Activated T-cell treated with anti-CD3 and anti-CD28 coated beads, Interleukin-2, amount 50 U/mL, for 72 hours (primary cell): ENCODE results near the gene PRDM5. TPM values are rescaled to one million over a fixed set of nuclear protein-coding genes. Genes with fewer than 3 reads are reported as not detected.

ENCODE experiments used
- ATAC-seq, 2 donors: fragments of 150-1000 bp; cut with Tn5 transposase; replicated peaks in 1 of 2; 2 replicates each; pipeline ENCODE4 v1.10.0; 2021; ENCODE audit warnings: moderate library complexity in 2 of 2, mild to moderate bottlenecking in 1 of 2
- DNase-seq, 2 donors: peaks; one replicate each; pipeline ENCODE4 v3.0.0; 2021 to 2022; ENCODE audit warnings: mixed read lengths in 1 of 2
- H3K27ac Mint-ChIP-seq: one replicate; pipeline ENCODE4 v1.8.0; 2022; ENCODE audit warnings: mild to moderate bottlenecking, moderate library complexity, mixed read lengths
- H3K27me3 Mint-ChIP-seq: one replicate; pipeline ENCODE4 v1.8.0; 2022; ENCODE audit warnings: low read depth, mixed read lengths
- H3K36me3 Mint-ChIP-seq, 2 donors: one replicate each; pipeline ENCODE4 v1.8.0; 2022; ENCODE audit warnings: mixed read lengths in 2 of 2, mild to moderate bottlenecking in 1 of 2; ENCODE audit not compliant: insufficient read depth in 2 of 2
- H3K4me1 Mint-ChIP-seq: one replicate; pipeline ENCODE4 v1.8.0; 2022; ENCODE audit warnings: low read depth, mixed read lengths
- H3K4me3 Mint-ChIP-seq, 2 donors: one replicate each; pipeline ENCODE4 v1.8.0; 2022; ENCODE audit warnings: mild to moderate bottlenecking in 2 of 2, mixed read lengths in 2 of 2, moderate library complexity in 2 of 2
- H3K9me3 Mint-ChIP-seq, 2 donors: one replicate each; pipeline ENCODE4 v1.8.0; 2022; ENCODE audit warnings: mixed read lengths in 2 of 2
- total RNA-seq, 2 donors: library from RNA; stranded (reverse); gene quantifications; one replicate each; pipeline ENCODE4 v1.2.3, GENCODE V29; 2022

The PRDM5 gene
- total RNA-seq, 2 donors from 2014 or later = 0.35 to 0.60 TPM

- no peak for DNase-seq
- Mint-ChIP-seq H3K9me3 (no peaks in the 10 kb centered on the region), H3K4me3 (no peak overlapping the region), H3K27me3 (no peaks in the 10 kb centered on the region), H3K4me1 (peaks cover 5% of the 10 kb centered on the region), H3K36me3 (no peaks in the 10 kb centered on the region), H3K27ac (no peak overlapping the region)
- ATAC-seq = no peak
Observed at GRCh38 chr4:120775431-120775830, 147.1 kb downstream of the PRDM5 start.

DNA sequence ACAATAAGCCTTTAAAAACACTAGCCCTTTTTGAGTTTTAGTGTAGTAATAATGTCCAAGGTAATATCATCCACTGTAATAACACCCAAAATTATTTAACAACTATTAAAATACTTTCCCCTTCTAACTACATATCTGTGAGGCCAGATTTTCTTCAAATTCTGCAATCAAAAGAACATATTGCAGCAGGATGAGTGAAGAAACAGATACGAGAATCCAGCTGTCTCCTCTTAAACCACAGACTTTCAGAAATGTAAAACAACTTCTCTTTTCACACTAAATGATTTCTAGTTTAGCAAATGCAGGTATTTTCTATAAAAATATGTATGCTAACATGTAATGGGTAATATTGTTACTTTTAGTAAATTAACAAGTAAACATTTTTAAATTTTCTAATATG, 148.9 kb downstream of the PRDM5 start:
- Mint-ChIP-seq H3K36me3 (no peaks in the 10 kb centered on the region), H3K4me1 (peaks cover 5% of the 10 kb centered on the region), H3K9me3 (no peaks in the 10 kb centered on the region), H3K27me3 (peaks cover 6% of the 10 kb centered on the region), H3K4me3 (no peak overlapping the region), H3K27ac (no peak overlapping the region)
- DNase-seq = no peak
- no peak for ATAC-seq

- Mint-ChIP-seq H3K4me3 (no peak overlapping the region), H3K36me3 (no peaks in the 10 kb centered on the region), H3K27me3 (peaks cover 6% of the 10 kb centered on the region), H3K4me1 (no peaks in the 10 kb centered on the region), H3K9me3 (no peaks in the 10 kb centered on the region), H3K27ac (no peak overlapping the region)
- ATAC-seq = no peak
- no peak for DNase-seq
Observed at GRCh38 chr4:120771907-120772306, 150.6 kb downstream of the PRDM5 start.

GRCh38 chr4:120770897-120771296, 151.6 kb downstream of the PRDM5 start:
- Mint-ChIP-seq H3K4me3 (no peak overlapping the region), H3K9me3 (no peaks in the 10 kb centered on the region), H3K4me1 (no peaks in the 10 kb centered on the region), H3K27ac (no peak overlapping the region), H3K27me3 (peaks cover 6% of the 10 kb centered on the region), H3K36me3 (peaks cover 0 to 1% of the 10 kb centered on the region in 2 donors)
- no peak for DNase-seq
- no peak for ATAC-seq

DNA sequence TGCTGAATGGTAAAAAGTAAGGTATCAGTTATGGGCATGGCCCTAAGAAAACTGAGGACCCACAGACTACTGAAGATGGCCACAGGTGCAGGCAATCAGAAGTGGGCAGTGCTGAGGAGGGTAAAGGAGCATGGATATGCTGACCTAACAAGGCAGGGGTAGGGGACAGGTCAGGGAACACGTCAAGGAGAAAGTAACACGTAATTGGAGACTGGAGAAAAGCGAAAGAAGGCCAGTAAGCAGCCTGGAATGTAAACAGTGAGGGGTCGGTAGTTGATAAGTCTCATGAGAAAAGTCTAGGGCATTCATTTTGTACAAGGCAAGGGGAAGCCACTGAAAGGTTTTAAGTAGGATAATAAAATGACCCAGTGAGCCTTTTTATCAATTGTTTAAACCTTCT, 153.3 kb downstream of the PRDM5 start:
- H3K4me3 Mint-ChIP-seq = no peak overlapping the region
- no peaks in the 10 kb centered on the region for H3K9me3 Mint-ChIP-seq
- peaks cover 6% of the 10 kb centered on the region for H3K27me3 Mint-ChIP-seq
- ATAC-seq = no peak
- no peaks in the 10 kb centered on the region for H3K4me1 Mint-ChIP-seq
- DNase-seq = no peak
- H3K27ac Mint-ChIP-seq = no peak overlapping the region
- peaks cover 0 to 1% of the 10 kb centered on the region in 2 donors for H3K36me3 Mint-ChIP-seq

DNA sequence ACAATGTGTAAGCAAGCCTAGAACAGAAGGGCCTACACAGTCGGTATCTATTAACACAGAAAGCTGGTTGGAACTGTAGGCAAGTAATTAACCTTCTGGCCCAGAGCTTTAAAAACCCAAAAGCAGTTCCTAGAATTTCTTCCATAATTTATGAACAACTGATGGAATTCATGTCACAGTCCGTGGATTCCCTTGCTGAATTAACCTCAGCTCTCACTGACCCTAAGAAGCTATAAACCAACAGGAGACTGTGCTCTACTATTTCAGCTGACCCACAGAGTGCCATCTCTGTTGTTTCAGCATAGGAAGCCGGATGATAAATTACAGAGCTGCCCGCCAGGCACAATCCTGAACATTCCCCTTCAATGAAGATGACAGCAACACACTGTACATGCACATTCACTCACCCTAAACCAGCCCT, 157.3 kb downstream of the PRDM5 start:
- no peaks in the 10 kb centered on the region for H3K4me1 Mint-ChIP-seq
- no peaks in the 10 kb centered on the region for H3K9me3 Mint-ChIP-seq
- DNase-seq (no peak), ATAC-seq (no peak)
- no peak overlapping the region for H3K4me3 Mint-ChIP-seq
- no peak overlapping the region for H3K27ac Mint-ChIP-seq
- peaks cover 0 to 1% of the 10 kb centered on the region in 2 donors for H3K36me3 Mint-ChIP-seq
- H3K27me3 Mint-ChIP-seq = peaks cover 6% of the 10 kb centered on the region

DNA sequence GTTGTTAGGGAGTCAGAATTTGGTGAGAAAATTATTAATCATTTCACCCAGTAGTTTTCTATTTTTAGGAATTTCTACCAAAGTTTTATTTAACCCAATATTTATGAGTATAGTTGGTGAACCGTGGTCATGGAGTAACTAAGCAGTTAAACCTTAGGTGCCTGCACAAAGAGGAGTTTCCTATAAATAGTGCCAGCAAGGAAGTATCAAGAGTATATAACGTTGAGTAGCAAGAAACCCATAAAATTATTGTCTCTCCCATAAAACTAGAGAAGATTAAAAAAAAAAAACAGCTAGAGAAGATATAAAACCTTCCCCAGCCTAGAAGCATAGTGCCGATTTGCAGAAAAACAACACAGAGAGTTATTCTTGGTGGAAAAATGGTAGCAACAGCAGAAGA, 158.9 kb downstream of the PRDM5 start:
- Mint-ChIP-seq H3K36me3 (peaks cover 0 to 1% of the 10 kb centered on the region in 2 donors), H3K4me1 (no peaks in the 10 kb centered on the region), H3K27me3 (no peaks in the 10 kb centered on the region), H3K27ac (no peak overlapping the region), H3K4me3 (no peak overlapping the region), H3K9me3 (no peaks in the 10 kb centered on the region)
- ATAC-seq (no peak), DNase-seq (no peak)

DNA sequence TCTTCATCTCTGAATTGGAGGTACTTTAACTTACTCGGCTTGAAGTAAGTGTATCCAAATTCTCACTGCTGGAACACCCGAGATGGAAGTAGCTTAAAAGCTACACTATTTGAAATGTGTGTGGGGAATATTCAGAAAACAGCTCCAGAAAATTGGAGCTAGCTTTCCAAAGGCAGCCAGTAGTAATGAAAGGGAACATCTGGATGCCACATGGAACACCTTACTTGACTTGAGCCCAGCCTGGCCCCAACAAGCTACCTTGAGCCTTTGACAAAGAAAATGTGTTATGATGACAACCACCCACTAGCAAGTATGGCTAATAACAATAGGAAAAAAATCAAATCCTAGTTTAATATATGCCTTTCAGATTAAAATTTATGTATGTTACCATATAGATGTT, 161.5 kb downstream of the PRDM5 start:
- Mint-ChIP-seq H3K36me3 (no peaks in the 10 kb centered on the region), H3K27ac (no peak overlapping the region), H3K9me3 (no peaks in the 10 kb centered on the region), H3K4me3 (no peak overlapping the region), H3K27me3 (no peaks in the 10 kb centered on the region), H3K4me1 (no peaks in the 10 kb centered on the region)
- DNase-seq (no peak), ATAC-seq (no peak)

DNA sequence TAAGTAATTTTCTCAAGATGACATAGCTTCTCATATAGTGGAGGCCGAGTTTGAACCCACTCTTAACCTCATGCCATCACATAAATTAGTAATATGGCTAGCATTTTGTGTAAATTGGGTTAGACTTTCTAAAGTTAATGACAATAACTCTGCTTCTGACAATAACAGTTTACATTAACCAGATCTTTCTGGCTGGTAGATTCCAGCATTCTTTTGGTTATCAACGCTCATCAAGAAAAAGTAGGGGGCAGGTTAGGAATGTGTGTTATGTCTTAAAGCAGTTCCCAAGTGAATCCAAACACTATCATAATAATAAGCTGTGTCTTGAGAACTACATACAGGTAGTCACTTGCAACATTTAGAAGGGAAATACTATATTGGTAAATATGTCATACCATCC, 162.5 kb downstream of the PRDM5 start:
- H3K4me1 Mint-ChIP-seq = no peaks in the 10 kb centered on the region
- no peak for ATAC-seq
- no peaks in the 10 kb centered on the region for H3K9me3 Mint-ChIP-seq

GRCh38 chr4:120755864-120756263, 166.7 kb downstream of the PRDM5 start:
- Mint-ChIP-seq H3K9me3 (no peaks in the 10 kb centered on the region), H3K27ac (no peak overlapping the region), H3K4me3 (no peak overlapping the region), H3K4me1 (no peaks in the 10 kb centered on the region), H3K27me3 (no peaks in the 10 kb centered on the region), H3K36me3 (peaks cover 0 to 2% of the 10 kb centered on the region in 2 donors)
- DNase-seq (no peak), ATAC-seq (no peak)

More for the DNA sequence above, 162.5 kb downstream of the PRDM5 start:
- DNase-seq = no peak
- H3K4me3 Mint-ChIP-seq = no peak overlapping the region
- H3K27ac Mint-ChIP-seq = no peak overlapping the region
- no peaks in the 10 kb centered on the region for H3K36me3 Mint-ChIP-seq
- H3K27me3 Mint-ChIP-seq = no peaks in the 10 kb centered on the region

- Mint-ChIP-seq H3K4me1 (no peaks in the 10 kb centered on the region), H3K36me3 (peaks cover 1 to 7% of the 10 kb centered on the region in 2 donors), H3K9me3 (peaks cover 2 to 3% of the 10 kb centered on the region in 2 donors), H3K27me3 (no peaks in the 10 kb centered on the region), H3K27ac (no peak overlapping the region), H3K4me3 (no peak overlapping the region)
- no peak for DNase-seq
- no peak for ATAC-seq
Observed at GRCh38 chr4:120754590-120754989, 167.9 kb downstream of the PRDM5 start.

- Mint-ChIP-seq H3K4me1 (no peaks in the 10 kb centered on the region), H3K4me3 (no peak overlapping the region), H3K9me3 (peaks cover 2 to 3% of the 10 kb centered on the region in 2 donors), H3K36me3 (peaks cover 1 to 7% of the 10 kb centered on the region in 2 donors), H3K27ac (no peak overlapping the region), H3K27me3 (no peaks in the 10 kb centered on the region)
- no peak for ATAC-seq
- DNase-seq = no peak
Observed at GRCh38 chr4:120753854-120754253, 168.7 kb downstream of the PRDM5 start.

DNA sequence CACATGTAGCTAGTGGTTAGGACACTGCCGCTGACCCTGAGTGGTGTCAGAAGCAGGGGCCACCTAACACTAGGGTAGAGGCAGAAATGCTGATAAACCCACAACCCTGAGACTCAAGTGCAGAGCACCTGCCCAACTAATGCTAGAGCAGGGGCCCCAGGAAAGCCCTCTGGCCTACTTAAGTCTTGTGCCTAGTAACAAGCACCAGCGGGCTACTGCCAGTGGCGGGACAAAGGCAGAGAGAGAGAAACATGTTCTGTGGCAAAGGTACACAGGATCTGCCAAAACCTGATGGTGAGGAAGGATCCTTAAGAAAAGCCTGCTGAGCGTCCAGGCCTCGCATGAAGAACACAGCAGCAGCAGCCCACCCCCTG, 172.4 kb downstream of the PRDM5 start:
- Mint-ChIP-seq H3K27me3 (no peaks in the 10 kb centered on the region), H3K36me3 (peaks cover 3 to 7% of the 10 kb centered on the region in 2 donors)
- DNase-seq = no peak

DNA sequence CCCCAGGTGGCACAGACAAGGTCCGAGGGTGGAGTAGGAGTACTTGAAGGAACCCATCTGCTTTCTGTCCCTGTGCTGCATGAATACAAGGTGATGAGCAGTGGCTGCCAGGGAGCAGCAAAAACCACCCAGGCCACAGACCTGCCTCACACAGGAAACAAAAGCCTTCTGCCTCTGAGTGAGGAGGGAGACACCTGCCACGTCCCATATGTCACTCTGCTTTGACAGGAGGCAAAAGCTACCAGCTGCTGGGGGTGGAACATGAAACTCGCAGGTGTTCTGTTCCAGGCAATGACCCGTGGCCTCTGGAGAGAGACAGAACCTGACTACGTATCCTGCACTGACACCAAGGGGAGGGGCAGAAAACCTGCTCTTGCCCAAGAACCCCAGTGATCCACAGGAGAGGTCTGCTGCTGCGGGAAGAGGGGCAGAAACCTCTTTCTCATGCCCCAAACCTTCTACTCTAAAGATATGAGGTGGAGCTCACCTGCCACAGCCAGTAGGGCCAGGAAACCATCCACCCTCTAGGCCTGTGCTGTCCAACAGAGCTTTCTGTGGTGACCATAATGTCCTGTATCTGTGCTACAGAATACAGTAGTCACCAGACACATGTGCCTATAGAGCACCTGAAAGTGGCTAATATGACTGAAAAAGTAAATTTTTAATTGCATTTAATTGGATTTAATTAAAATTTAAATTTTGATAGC, 172.9 kb downstream of the PRDM5 start:
- Mint-ChIP-seq H3K27ac (no peak overlapping the region), H3K4me1 (no peaks in the 10 kb centered on the region), H3K9me3 (peaks cover 2 to 3% of the 10 kb centered on the region in 2 donors), H3K4me3 (no peak overlapping the region), H3K36me3 (peaks cover 3 to 7% of the 10 kb centered on the region in 2 donors), H3K27me3 (no peaks in the 10 kb centered on the region)
- peak in 1 of 2 donors; percentile 1 for DNase-seq
- ATAC-seq = peak; percentile 44 to 50

More for the DNA sequence above, 172.4 kb downstream of the PRDM5 start:
- Mint-ChIP-seq H3K4me3 (no peak overlapping the region), H3K27ac (no peak overlapping the region), H3K9me3 (peaks cover 2 to 3% of the 10 kb centered on the region in 2 donors), H3K4me1 (no peaks in the 10 kb centered on the region)
- no peak for ATAC-seq
